KMS-11 (cell line): ENCODE results near the gene HCN4.

Experiments used
- H2AFZ ChIP-seq: fragments of 200-600 bp; sonication (generic); 2 replicates; pipeline ENCODE4 v1.6.1; 2016; ENCODE audit warnings: antibody characterized with exemption, mixed run types, low read depth
- H3K27ac ChIP-seq: fragments of 200-600 bp; sonication (generic); 2 replicates; pipeline ENCODE4 v1.6.1; 2016; ENCODE audit warnings: mild to moderate bottlenecking, mixed run types
- H3K27me3 ChIP-seq: fragments of 200-600 bp; sonication (generic); 2 replicates; pipeline ENCODE4 v1.6.1; 2017; ENCODE audit warnings: mild to moderate bottlenecking, low read depth, mixed run types, moderate library complexity; ENCODE audit not compliant: insufficient read depth
- H3K36me3 ChIP-seq: fragments of 200-600 bp; sonication (generic); 2 replicates; pipeline ENCODE4 v1.6.1; 2017; ENCODE audit warnings: mild to moderate bottlenecking, mixed run types; ENCODE audit not compliant: insufficient read depth
- H3K4me1 ChIP-seq: fragments of 200-600 bp; sonication (generic); 2 replicates; pipeline ENCODE4 v1.6.1; 2016; ENCODE audit warnings: mild to moderate bottlenecking, low read depth, mixed run types; ENCODE audit not compliant: poor library complexity, severe bottlenecking
- H3K4me2 ChIP-seq: fragments of 200-600 bp; sonication (generic); 2 replicates; pipeline ENCODE4 v1.7.0; 2016; ENCODE audit warnings: mild to moderate bottlenecking, mixed run types
- H3K4me3 ChIP-seq: fragments of 200-600 bp; sonication (generic); IDR thresholded peaks from 2 replicates; pipeline ENCODE4 v1.6.1; 2017; ENCODE audit warnings: low read depth, low read length, mixed read lengths; ENCODE audit not compliant: insufficient read depth
- H3K79me2 ChIP-seq: fragments of 200-600 bp; sonication (generic); 2 replicates; pipeline ENCODE4 v1.6.1; 2016; ENCODE audit warnings: low read depth, mixed run types; ENCODE audit not compliant: insufficient read depth
- H3K9ac ChIP-seq: fragments of 200-600 bp; sonication (generic); 2 replicates; pipeline ENCODE4 v1.6.1; 2016; ENCODE audit warnings: mild to moderate bottlenecking, mixed run types
- H4K20me1 ChIP-seq: fragments of 200-600 bp; sonication (generic); 2 replicates; pipeline ENCODE4 v1.6.1; 2016; ENCODE audit warnings: mild to moderate bottlenecking, mixed run types; ENCODE audit not compliant: insufficient read depth
- CTCF ChIP-seq: fragments of 200-600 bp; sonication (generic); conservative IDR thresholded peaks from 2 replicates; pipeline ENCODE4 v1.6.1; 2017; ENCODE audit warnings: low read depth, mild to moderate bottlenecking, antibody characterized with exemption, low read length, moderate library complexity, mixed read lengths

Gene HCN4

GRCh38 chr15:73373221-73373620 lies 4.5 kb upstream of the HCN4 start:
- TF ChIP-seq CTCF, result no peak
- no peak overlapping the region for H3K4me2 ChIP-seq
- no peak overlapping the region for H2AFZ ChIP-seq

GRCh38 chr15:73371812-73372211 lies 3.1 kb upstream of the HCN4 start:
- Histone ChIP-seq H3K9ac (no peak overlapping the region), H2AFZ (no peak overlapping the region), H3K36me3 (no peaks in the 10 kb centered on the region), H3K4me2 (no peak overlapping the region), H3K4me3 (no peak overlapping the region), H3K27me3 (no peaks in the 10 kb centered on the region; the same call in 1 of the 2 replicates), H4K20me1 (no peaks in the 10 kb centered on the region), H3K79me2 (no peaks in the 10 kb centered on the region), H3K4me1 (no peaks in the 10 kb centered on the region), H3K27ac (no peak overlapping the region)
- no peak for TF ChIP-seq CTCF

More at GRCh38 chr15:73373221-73373620, 4.5 kb upstream of the HCN4 start:
- Histone ChIP-seq H3K9ac (no peak overlapping the region), H3K27ac (no peak overlapping the region), H3K36me3 (no peaks in the 10 kb centered on the region), H3K4me1 (no peaks in the 10 kb centered on the region), H3K79me2 (no peaks in the 10 kb centered on the region), H3K27me3 (no peaks in the 10 kb centered on the region; the same call in 1 of the 2 replicates), H3K4me3 (no peak overlapping the region), H4K20me1 (no peaks in the 10 kb centered on the region)

GRCh38 chr15:73370151-73370550 lies 1.4 kb upstream of the HCN4 start:
- Histone ChIP-seq H2AFZ (no peak overlapping the region), H3K27ac (no peak overlapping the region), H3K9ac (no peak overlapping the region), H3K4me3 (no peak overlapping the region), H3K4me2 (no peak overlapping the region), H3K36me3 (no peaks in the 10 kb centered on the region), H3K4me1 (no peaks in the 10 kb centered on the region), H4K20me1 (no peaks in the 10 kb centered on the region), H3K79me2 (no peaks in the 10 kb centered on the region), H3K27me3 (peaks cover 6% of the 10 kb centered on the region; the same call in 1 of the 2 replicates)
- no peak for TF ChIP-seq CTCF

GRCh38 chr15:73369154-73369694 lies 466 bp upstream of the HCN4 start:
- Histone ChIP-seq H3K36me3 (no peaks in the 10 kb centered on the region), H4K20me1 (no peaks in the 10 kb centered on the region), H3K27me3 (peaks cover 14% of the 10 kb centered on the region; the same call in 1 of the 2 replicates), H3K4me2 (no peak overlapping the region), H2AFZ (no peak overlapping the region), H3K79me2 (no peaks in the 10 kb centered on the region), H3K4me3 (no peak overlapping the region), H3K4me1 (no peaks in the 10 kb centered on the region), H3K9ac (no peak overlapping the region), H3K27ac (no peak overlapping the region)
- no peak for TF ChIP-seq CTCF
